Upper lobe of left lung (tissue), 4 donors: ENCODE results near the gene SLC6A6.

Source experiments
- CTCF ChIP-seq, 6 experiments: fragments of 450-650 bp in 4 of 6; fragments of 200-600 bp in 2 of 6; sonication (generic) in 2 of 6; IDR thresholded peaks; one replicate each; pipeline ENCODE4 v1.5.1; 2016 to 2019; ENCODE audit warnings: antibody characterized with exemption in 6 of 6
- EP300 ChIP-seq, 4 donors: sonication (generic); formaldehyde crosslinking; IDR thresholded peaks; one replicate each; pipeline ENCODE4 v1.5.1; 2017; ENCODE audit warnings: antibody characterized with exemption in 4 of 4, control low read depth in 2 of 4
- POLR2AphosphoS5 ChIP-seq, 2 donors: sonication (generic); formaldehyde crosslinking; IDR thresholded peaks; one replicate each; pipeline ENCODE4 v1.5.1; 2017; ENCODE audit warnings: antibody characterized with exemption in 2 of 2

GRCh38 chr3:14528081-14528480 is 125.7 kb downstream of the SLC6A6 start:
- TF ChIP-seq CTCF (IDR thresholded peaks at IDR 0.05) (no peak), POLR2AphosphoS5 (IDR thresholded peaks at IDR 0.05) (no peak), EP300 (IDR thresholded peaks at IDR 0.05) (no peak)
